Skin of body (tissue), 2 donors: ENCODE measurements around the gene ANTXR1. TPM values are rescaled to one million over a fixed set of nuclear protein-coding genes. Genes with fewer than 3 reads are reported as not detected.

Experiments
- DNase-seq: peaks from one replicate; lab custom pipeline; 2025; lab: John Stamatoyannopoulos, UW
- total RNA-seq: library from RNA; depleted of rRNA; stranded (reverse); fragments of >200 nt; gene quantifications from one replicate; pipeline ENCODE4 v1.2.3, GENCODE V29; 2014

The ANTXR1 gene
- total RNA-seq, 1 donor from 2014 or later = 110 TPM

DNA sequence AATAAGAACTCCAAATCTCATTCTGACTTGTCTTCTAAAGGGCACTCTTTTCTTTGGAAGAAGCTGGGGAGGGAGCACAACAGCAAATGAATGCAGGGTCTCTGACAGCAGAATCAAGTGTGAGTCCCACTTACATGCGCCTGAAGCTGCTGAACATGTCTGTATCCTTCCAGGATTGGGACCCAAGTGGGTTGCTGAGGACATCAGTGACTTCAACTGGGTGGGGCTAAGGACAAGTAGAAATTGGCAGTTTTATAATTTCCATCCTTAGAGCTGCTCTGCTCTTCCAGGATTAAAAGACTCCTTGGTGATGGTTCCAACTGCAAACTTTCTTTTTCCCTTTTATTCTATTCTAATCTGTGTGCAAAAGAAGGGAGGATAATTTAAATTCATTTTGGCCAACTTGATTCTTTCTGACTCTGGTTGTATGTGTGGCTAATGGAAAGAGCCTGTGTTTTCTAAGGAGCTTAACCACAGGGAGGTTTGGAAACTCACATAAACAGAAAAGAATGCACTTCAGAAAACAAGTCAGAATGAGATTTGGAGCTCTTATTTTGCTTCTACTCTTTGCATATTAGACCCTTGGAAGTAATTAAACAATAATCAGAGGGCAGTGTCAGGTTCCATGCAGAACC, 20.6 kb downstream of the ANTXR1 start:
- peak; percentile 40 for DNase-seq

DNA sequence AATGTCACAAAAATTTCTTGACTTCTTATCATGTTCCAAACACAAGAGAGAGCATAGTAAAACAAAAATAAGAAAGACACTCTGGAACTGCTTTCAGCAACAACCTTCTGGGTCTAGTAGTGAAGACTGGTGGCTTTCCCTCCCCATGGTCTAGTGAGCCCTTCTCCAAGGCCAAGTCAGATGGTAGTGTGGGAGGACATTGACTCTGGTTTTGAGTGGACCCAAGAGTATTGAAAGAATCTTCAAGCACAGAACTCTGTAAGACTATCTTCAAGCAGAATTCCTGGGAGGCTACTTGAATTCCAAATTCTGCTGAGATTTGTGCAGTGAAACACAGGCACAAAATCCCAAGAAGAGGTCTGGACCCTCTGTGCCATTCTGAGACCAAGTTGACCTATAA, 21.1 kb downstream of the ANTXR1 start:
- no peak for DNase-seq

DNA sequence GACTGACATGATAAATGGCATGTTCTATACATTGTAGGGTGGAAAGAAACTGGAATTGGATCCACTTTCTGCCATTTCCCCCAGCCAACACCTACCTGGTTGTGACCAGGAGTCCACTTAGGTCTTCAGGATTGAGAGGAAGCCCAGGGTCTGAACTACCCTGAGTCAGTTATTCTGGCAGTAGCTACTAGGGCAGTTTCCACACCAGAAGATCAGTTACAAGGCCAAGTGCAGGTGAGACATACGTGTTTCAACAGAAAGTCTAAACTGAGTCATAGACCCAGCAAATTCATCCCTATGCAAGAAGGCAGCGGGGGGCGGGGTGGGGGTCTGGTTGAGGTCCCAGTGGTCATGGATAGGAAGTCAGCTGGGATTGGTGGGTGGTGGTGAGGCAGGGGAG, 21.9 kb downstream of the ANTXR1 start:
- DNase-seq = no peak

DNA sequence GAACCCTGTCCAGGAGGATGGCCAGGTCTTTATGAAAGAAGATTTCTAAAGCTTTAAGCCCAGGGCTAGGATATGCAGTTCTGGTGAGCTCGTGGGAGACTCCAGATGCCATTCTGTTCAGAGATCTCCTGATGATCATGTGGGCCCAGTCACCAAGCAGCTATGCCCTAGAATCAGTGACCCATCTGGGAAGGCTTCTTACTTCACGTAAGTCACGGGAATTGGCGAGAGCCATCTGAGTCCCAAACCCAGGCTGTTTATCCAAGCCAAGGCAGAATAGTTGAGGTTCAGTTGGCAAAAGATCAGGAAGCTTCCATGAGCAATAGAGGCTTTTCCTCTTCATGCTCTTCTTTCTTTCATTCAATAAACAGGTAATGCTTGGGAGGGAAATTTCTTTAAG, 23.9 kb downstream of the ANTXR1 start:
- no peak for DNase-seq

DNA sequence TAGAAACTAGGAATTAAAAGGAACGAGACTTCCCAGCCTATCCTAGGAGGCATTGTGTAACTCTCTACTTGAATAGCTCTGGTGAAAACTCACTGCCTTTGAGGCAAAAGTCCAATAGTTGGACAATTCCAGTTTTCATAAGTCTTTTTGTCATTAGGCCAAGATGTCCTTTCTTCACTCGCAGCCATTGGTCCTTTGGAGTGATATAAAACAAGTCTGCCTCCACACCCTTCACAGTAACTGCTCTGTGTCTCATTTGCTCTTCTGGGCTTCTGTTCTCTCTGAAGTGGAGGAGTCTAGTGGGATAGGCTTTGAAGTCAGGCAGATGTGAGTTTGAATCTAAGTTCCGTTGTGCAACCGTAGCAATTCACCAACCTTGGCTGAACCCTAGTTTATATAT, 28.2 kb downstream of the ANTXR1 start:
- DNase-seq = no peak

DNA sequence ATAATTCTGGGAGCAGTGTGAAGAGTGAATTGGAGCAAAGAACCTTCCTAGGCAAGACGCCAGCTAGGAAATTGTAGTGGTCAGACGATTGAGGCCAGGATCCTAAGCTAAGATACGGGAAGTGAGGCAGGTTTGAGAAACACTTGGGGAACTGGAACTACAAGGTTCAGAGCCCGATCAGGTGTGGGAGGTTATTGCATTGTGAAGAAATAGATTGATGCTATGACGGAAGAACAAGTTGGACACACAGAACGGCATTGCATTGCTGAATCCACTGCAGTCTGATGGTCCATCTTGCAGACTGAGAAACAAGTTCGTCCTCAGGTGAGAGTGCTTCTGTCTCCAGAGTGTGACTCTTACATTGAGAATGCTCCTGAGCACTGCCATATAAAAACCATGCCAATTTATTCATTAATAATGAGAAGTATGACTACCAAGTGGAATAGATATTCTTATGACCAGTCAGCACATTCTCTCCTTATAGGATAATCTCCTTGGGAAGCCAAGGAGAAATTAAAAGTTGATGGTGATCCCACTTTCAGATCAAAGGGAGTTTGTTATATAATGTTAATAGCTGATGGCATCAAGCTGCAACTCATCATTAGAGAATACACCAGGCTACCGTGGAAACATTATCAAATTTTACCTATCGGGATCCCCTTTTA, 30.9 kb downstream of the ANTXR1 start:
- no peak for DNase-seq

DNA sequence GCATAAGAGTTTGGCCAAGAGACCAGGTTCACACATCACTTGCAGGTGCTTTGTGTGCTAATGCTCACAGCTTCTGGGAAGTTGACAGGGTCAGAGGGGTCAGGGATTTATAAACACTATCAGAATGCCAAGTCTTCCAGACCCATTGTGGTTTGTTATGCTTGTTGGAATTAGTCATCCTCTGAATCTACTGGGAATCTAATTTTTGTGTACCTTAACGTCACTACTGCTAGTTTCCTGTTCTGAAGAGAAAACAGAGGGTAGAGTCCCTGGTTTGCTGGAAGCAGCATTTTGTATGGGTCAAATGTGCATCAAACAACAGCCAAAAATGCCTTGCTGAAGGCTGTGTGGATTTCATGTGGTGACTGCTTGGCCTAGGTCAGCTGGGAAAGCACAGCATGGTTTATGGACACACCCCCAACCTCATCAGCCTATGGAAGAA, 33.3 kb downstream of the ANTXR1 start:
- no peak for DNase-seq

DNA sequence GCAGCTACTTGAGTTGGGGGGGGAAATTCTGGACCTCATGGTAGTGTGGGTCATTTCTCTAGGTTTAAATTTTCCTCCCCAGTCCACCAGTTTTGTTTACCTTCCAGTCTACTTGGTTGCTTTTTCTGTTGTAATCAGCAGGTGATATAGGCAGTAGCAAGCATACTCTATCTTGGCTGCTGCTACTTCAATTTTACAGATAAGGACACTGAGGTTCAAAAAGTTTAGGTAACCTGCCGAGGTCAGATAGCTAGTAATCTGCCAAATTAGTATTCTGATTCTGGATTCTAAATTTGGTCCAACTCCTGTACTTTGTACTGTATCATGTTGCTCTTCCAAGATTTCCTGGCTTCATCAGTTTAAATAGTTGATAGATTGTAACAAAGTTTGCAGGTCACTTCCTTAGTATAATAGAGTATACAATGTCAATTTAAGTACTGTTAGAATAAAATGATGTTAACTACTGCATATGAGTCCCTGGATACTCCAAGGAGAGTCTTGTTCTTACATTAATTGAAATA, 34.7 kb downstream of the ANTXR1 start:
- no peak for DNase-seq

DNA sequence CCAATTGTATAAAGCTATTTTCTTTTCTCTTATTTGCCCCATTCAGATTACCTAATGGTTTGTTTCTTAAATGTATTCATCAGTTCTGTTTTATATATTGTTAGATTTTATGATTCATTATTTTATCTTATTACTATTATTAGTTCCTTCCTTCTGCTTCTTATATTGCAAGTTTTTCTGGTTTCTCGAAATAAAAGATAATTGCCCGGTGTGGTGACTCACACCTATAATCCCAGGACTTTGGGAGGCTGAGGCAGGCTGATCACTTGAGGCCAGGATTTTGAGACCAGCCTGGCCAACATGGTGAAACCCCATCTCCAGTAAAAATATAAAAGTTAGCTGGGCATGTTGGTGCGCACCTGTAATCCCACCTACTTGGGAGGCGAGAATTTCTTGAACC, 37.8 kb downstream of the ANTXR1 start:
- no peak for DNase-seq

DNA sequence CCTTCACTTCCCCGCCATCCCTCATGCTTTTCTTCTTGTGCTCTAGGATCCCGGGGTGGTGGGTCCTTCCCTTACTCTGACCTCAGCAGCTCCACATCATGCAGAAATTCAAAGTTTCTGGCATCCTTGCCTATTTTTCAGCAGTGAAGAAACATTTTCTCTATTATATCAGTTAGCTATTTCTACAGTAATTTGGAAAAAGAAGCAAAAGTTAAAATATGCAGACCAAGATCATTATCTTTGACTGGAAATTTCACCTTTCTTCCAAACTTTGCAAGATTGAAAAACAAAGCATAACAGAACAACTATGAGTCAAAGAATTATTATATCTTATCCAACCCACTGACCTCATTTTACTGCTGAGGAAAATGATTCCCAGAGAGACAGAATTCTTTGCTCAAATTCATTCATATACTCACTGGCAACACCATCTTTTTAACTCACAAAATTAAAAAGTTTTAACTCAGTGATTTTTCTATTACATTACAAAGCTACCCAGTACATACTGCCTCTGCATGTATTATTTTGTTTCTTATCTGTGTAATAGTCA, 40.5 kb downstream of the ANTXR1 start:
- DNase-seq = no peak

DNA sequence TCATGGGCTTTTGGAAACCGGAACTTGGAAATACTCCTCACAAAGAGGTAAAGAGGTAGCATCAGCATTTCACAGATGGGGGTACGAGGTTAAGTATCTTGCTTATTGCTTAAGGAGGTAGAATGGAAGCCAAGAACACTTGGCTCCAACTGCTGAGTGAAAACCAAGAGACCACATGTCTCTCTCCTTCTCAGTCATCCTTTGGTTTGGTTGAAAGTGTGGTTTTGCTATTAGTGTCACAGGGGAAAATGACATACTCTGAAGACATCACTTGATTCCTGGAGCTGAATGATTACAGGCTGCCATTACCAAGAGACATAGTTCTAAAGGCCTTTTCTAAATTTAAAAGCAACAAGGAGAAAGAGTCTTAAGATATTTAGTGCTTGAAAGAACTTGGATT, 41.5 kb downstream of the ANTXR1 start:
- no peak for DNase-seq

DNA sequence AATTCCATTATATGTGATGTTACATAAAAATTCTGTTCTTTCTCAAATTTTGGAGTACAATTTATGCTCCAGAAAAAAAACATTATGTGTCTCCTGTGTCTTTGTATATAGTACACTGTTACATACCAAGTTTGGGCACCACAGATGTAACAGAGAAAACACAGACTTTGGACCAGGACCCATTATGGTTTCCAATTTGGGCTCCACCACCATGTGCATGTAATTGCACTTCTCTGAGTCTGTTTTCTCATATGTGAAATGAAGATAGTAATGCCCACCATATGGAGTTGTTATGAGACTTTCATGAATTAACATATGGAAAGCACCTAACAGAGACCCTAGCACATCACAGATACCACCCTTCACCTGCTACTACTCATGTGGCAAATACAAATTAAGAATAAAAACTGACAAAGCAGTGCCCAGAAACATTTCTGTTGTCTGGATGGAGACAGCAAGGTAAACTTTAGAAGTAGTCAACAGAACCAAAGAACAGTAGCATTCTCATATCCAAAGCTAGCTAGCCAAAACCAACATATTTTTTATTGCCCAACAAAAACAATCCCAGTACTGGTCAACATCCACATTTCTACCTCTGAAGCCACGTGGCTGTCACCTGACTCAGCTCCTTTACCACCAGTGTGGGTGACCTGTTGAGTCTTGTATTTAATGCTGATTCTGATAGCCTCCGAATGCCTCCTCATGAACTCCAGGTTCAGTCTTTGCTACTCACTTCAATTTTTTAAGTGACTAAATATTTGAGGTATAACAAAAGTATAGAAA, 42.9 kb downstream of the ANTXR1 start:
- no peak for DNase-seq

DNA sequence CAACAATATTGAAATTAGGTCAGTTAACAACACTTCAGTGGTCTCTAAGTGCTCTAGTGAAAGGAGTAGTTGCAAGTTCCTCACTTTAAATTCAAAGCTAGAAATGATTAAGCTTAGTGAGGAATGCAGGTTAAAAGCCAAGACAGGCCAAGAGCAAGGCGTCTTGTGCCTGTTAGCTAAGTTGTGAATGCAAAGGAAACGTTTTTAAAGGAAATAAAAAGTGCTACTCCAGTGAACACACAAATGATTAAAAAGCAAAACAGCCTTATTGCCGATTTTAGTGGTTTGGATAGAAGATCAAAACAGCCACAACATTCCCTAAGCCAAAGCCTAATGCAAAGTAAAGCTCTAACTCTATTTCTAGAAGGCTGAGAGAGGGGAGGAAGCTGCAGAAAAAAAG, 44.7 kb downstream of the ANTXR1 start:
- DNase-seq = peak; percentile 33

DNA sequence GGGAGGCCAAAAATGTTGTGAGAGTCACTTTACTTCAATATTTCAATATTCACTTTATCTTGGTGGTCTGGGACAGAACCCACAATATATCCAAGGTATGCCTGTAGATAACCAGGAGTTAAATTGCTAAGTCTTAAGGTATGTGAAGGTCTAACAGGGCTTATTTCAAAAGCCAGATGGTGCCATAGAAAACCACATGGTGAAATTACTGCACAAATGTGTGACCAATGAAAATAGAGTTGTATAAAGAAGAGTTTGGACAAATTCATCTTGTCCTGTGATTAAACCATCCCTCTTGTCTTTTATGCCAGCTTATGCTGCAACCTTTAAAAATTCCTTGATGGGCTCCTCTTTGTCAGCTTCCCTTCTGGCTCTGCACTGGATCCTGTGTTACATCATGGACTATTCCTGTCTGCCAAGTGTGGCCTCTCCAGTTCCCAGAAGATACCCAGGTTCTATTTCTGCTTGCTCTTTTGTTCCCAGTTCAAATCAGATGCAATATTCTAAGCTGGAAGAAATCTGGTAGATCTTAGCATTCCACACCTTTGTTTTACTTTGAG, 46.8 kb downstream of the ANTXR1 start:
- DNase-seq = no peak

DNA sequence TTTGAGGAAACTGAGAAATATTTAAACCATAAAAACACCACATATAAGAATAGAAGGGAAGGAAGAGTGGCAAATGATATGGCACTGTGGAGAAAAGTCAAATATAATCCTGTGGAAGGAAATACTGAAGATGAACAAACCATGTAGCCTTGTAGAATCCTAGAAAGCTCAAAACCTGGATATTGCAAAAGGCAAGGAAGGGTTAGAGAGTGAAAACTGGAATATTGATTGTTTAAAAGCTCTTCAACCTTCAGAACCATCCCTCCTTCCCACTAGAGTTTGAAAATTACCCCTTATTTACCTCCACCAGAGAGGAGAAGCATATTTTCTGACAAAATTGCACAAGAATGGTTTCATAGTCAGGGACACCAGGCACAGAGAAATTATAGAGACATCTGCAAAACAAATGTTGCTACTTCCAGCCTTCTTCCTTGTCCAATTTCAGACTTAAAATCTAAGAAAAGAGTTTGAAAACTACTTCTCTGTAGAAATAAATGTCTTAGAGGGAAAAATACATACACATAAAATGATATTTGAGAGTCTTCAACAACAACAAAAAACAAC, 48.0 kb downstream of the ANTXR1 start:
- DNase-seq = peak; percentile 60

DNA sequence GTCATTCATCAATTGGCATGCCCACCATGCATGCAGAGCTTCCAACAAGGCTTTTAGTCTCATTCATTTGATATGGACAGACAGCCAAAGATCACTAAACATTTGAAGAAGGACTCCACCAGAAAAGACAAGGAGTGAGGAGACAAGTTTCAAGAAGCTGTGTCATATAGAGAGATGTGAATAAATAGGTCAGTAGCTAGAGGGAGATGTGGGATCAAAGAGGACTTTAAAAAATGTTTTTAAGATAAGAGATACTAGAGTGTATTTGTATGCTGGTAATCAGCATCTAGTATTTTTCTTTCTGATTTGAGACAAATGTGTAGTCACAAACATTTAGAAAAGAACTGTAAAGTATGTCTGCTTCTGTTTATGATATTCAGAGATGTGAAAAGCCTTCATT, 48.5 kb downstream of the ANTXR1 start:
- no peak for DNase-seq

DNA sequence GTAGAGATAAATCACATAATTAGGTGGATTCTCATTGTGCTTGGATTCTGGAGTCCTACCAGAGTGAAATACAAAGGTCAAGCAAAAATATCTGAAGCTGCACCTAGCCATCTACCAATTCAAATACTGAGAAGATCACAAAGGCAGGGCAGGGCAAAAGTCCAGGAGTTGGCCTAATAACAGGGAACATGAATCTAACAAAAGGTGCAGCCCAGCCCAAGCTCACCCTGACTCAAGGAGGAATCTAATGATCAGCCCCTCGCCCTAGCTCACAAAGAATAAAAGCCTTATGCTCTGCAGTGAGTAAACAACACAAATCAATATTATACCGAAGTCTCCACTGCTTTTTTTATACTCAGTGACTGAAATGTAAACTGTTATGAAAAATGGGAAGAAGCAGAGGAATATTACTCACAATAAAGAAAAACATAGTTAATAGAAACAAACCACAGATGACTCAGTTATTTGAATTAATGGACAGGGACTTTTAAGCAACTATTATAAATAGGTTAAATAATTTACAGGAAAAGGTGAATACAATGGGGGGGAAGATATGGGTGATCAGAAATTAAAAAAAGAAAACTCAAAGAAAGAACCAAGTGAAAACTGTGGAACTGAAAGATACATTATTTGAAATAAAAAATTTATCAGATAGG, 49.5 kb downstream of the ANTXR1 start:
- no peak for DNase-seq

DNA sequence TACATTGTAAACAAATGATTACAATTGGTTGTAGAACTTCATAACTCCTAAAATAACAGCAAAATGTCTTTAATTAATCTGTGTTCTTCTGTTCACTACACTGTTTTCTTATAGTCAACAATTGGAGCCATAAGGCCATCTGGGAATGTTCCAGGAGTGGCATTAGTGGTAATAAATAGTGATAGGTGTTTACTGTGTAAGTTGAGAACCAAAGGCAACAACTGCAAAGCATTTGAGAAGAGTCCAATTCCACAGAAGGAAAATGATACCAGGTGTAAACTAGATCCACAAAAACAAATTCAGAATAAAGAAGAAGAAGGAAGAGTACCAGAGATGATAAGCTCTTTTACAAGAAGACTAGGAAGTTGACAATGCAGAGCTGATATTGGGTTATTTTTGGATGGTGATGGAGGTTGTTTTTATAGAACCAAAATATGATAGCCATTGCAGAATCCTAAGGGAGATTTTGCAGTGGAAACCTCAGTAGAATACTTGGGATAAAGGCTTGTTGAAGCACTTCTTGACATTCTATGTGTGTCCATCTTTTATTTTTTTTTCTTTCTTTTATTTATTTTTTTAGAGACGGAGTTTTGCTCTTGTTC, 52.9 kb downstream of the ANTXR1 start:
- no peak for DNase-seq

DNA sequence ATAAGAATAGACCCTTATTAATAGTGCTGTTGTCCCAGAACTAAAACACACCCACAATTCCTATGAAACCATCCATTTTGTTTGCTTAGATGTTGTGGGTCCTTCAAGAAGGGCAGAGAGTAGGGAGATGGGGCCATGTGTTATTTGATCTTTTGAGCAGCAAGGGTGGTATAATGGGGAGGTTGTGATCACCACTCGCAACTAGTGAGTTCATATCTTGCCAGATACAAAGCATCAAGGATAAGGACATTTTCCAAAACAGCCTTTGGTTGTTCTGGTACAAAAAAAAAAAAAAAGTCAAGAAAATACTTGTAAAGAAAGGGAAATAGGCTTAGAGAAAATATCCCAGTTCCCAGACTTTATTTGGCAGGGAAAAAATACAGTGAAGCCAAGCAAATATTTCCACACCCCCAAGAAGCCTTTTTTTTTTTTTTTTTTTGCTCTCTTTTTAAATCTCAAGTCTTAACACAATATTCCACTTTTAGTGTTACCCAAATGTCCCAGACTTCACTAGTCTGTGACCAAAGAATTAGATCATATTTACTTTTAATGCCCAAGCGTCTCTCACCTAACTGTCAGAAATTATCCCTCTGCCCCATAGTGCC, 54.1 kb downstream of the ANTXR1 start:
- DNase-seq = no peak

DNA sequence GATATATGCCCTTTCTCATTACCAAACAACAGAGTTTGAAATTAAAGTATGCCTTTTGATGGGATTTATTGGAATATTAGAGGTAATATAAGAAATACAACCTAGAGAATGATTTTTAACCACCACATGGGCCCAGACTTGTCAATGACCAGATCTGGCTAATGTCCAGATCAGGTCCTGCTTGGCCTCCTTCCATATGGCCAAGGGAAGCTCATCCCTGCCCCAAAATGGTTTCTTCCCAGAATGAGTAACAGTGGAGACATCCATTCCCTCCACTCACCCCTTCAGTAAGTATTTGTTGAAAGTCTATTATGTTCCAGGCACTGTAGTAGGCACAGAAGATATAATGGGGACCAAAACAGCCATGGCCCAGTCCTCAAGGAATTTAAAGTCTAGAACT, 54.9 kb downstream of the ANTXR1 start:
- no peak for DNase-seq
